GM12872 (cell line): Measurements from ENCODE around the gene TXK.

Experiments used
- CTCF ChIP-seq: IDR thresholded peaks from 3 replicates; pipeline ENCODE4 v1.5.1; 2011; ENCODE audit warnings: low read depth, mild to moderate bottlenecking, low read length, moderate library complexity; ENCODE audit not compliant: insufficient read depth

The TXK gene

GRCh38 chr4:48134081-48134480 lies at the start of gene TXK:
Gene TXK (minus strand): TSS chr4:48134250. CDS start chr4:48134170, 80 bp downstream.
- no peak for TF ChIP-seq CTCF

- no peak for TF ChIP-seq CTCF
Measured at GRCh38 chr4:48180234-48180633, 46.2 kb upstream of the TXK start.

GRCh38 chr4:48178931-48179330 lies 44.9 kb upstream of the TXK start:
- no peak for TF ChIP-seq CTCF

GRCh38 chr4:48175806-48176205 lies 41.8 kb upstream of the TXK start:
- TF ChIP-seq CTCF = no peak

- TF ChIP-seq CTCF = no peak
Measured at GRCh38 chr4:48175328-48175727, 41.3 kb upstream of the TXK start.

GRCh38 chr4:48173056-48173991 lies 39.3 kb upstream of the TXK start:
- TF ChIP-seq CTCF = no peak

GRCh38 chr4:48172651-48173050 lies 38.6 kb upstream of the TXK start:
- TF ChIP-seq CTCF = no peak
